ENCODE results near the gene SPPL3.

- TF ChIP-seq CTCF (IDR thresholded peaks at IDR 0.05) = no peak
- no peak for TF ChIP-seq ZFX (IDR thresholded peaks at IDR 0.05; ENCODE audit: borderline replicate concordance)
Measured at GRCh38 chr12:120767071-120768024, 136.8 kb downstream of the SPPL3 start.

Measured in 22Rv1 (cell line).